Smooth muscle cell (in vitro differentiated cells): Measurements from ENCODE around the gene VAX1. TPM values are rescaled to one million over a fixed set of nuclear protein-coding genes. Genes with fewer than 3 reads are reported as not detected.
"Not testable (repeated sequence)": the region's sequence is repeated elsewhere in the genome, so short reads cannot be mapped to it uniquely, and the experiment has no call there.

Experiments
- DNase-seq: peaks from one replicate; lab custom pipeline; 2025; ENCODE audit not compliant: unreplicated experiment; lab: John Stamatoyannopoulos, UW
- H2AFZ ChIP-seq: fragments of 200-600 bp; sonication (generic); 2 replicates; pipeline ENCODE4 v1.6.0; 2016; ENCODE audit warnings: antibody characterized with exemption, low read depth, mild to moderate bottlenecking
- H3F3A ChIP-seq: fragments of 200-600 bp; sonication (generic); 2 replicates; pipeline ENCODE4 v1.6.0; 2017; ENCODE audit warnings: antibody characterized with exemption, low read depth
- H3K27ac ChIP-seq: fragments of 200-600 bp; sonication (generic); 2 replicates; pipeline ENCODE4 v1.5.1; 2016; ENCODE audit warnings: low read depth, mild to moderate bottlenecking
- H3K27me3 ChIP-seq: fragments of 200-600 bp; sonication (generic); 2 replicates; pipeline ENCODE4 v1.6.1; 2016; ENCODE audit warnings: low read depth, mild to moderate bottlenecking
- H3K36me3 ChIP-seq: fragments of 200-600 bp; sonication (generic); 2 replicates; pipeline ENCODE4 v1.5.1; 2016; ENCODE audit warnings: low read depth
- H3K4me1 ChIP-seq: fragments of 200-600 bp; sonication (generic); 2 replicates; pipeline ENCODE4 v1.5.1; 2016; ENCODE audit warnings: low read depth
- H3K4me2 ChIP-seq: fragments of 200-600 bp; sonication (generic); 2 replicates; pipeline ENCODE4 v1.6.0; 2016; ENCODE audit warnings: mild to moderate bottlenecking
- H3K4me3 ChIP-seq: fragments of 200-600 bp; sonication (generic); 2 replicates; pipeline ENCODE4 v1.5.1; 2016; ENCODE audit warnings: mild to moderate bottlenecking
- H3K79me2 ChIP-seq: fragments of 200-600 bp; sonication (generic); 2 replicates; pipeline ENCODE4 v1.6.0; 2016; ENCODE audit warnings: low read depth, mild to moderate bottlenecking
- H3K9ac ChIP-seq: fragments of 200-600 bp; sonication (generic); 2 replicates; pipeline ENCODE4 v1.6.0; 2016; ENCODE audit warnings: low read depth
- H3K9me3 ChIP-seq: fragments of 200-600 bp; sonication (generic); replicated peaks from 2 replicates; pipeline ENCODE4 v1.5.1; 2016; ENCODE audit warnings: low read depth
- H4K20me1 ChIP-seq: fragments of 200-600 bp; sonication (generic); 2 replicates; pipeline ENCODE4 v1.6.0; 2016; ENCODE audit warnings: low read depth
- WGBS: methylation state at CpG from one replicate; pipeline ENCODE4 v1.1.7; 2016; ENCODE audit warnings: low lambda C conversion rate; 5-methylcytosine and 5-hydroxymethylcytosine counted together
- polyA plus RNA-seq: library from polyadenylated mRNA; unstranded; fragments of >200 nt; fragmentation: Nextera tagmentation; extraction: Ambion mirVana; gene quantifications from 2 replicates; pipeline ENCODE4 v1.2.1, GENCODE V29; 2016
- total RNA-seq: library from RNA; depleted of rRNA; stranded (reverse); fragments of >200 nt; gene quantifications from 2 replicates; pipeline ENCODE4 v1.2.3, GENCODE V29; 2014
- TF ChIP-seq, protein P1 (sequence below): fragments of 200-600 bp; sonication (generic); IDR thresholded peaks from 2 replicates; pipeline ENCODE4 v1.5.1; 2017; ENCODE audit warnings: borderline replicate concordance, mild to moderate bottlenecking, antibody characterized with exemption; ENCODE audit not compliant: insufficient read depth, poor library complexity, severe bottlenecking

Gene VAX1
- total and polyA plus RNA-seq, 2 experiments from 2014 or later, result not detected

DNA sequence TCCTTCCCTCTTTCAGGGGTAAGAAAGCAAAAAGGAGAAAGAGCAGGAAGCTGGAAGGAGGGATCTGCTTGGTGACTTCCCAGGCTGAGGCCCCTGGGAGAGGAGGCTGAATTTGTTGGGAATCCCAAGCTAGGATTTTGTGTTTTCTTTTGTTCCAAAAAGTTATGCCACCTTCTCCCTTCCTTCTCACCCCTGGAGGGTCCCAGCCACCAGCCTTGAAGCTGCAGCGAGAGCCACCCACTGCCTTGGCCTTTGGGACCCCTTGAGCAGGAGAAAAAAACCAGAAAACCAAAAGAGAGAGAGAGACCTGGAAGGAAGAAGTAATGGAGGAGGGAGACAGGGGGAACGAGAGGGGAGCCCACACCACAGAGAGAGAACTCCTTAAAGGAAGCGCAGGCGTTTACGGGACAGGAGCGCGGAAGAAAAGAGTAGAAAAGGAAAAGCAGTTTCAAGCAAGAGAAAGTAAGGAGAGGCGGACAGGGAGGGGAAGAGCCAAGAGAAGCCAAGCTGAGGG lies 7.2 kb downstream of the VAX1 start:
- no peak for DNase-seq
- Histone ChIP-seq H2AFZ (no peak overlapping the region), H3K27ac (no peak overlapping the region), H3K4me2 (peak overlapping the region; percentile 85), H3K9me3 (no peaks in the 10 kb centered on the region), H3K79me2 (no peaks in the 10 kb centered on the region), H3K9ac (no peak overlapping the region), H3K4me1 (peaks cover 38% of the 10 kb centered on the region), H4K20me1 (no peaks in the 10 kb centered on the region), H3K27me3 (peaks cover 90% of the 10 kb centered on the region), H3K4me3 (peak overlapping the region; percentile 32), H3F3A (no peaks in the 10 kb centered on the region), H3K36me3 (no peaks in the 10 kb centered on the region)
- 18% methylated on average over 8 of the region's 8 CpGs for WGBS
- TF ChIP-seq, protein P1, sequence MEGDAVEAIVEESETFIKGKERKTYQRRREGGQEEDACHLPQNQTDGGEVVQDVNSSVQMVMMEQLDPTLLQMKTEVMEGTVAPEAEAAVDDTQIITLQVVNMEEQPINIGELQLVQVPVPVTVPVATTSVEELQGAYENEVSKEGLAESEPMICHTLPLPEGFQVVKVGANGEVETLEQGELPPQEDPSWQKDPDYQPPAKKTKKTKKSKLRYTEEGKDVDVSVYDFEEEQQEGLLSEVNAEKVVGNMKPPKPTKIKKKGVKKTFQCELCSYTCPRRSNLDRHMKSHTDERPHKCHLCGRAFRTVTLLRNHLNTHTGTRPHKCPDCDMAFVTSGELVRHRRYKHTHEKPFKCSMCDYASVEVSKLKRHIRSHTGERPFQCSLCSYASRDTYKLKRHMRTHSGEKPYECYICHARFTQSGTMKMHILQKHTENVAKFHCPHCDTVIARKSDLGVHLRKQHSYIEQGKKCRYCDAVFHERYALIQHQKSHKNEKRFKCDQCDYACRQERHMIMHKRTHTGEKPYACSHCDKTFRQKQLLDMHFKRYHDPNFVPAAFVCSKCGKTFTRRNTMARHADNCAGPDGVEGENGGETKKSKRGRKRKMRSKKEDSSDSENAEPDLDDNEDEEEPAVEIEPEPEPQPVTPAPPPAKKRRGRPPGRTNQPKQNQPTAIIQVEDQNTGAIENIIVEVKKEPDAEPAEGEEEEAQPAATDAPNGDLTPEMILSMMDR, result no peak

DNA sequence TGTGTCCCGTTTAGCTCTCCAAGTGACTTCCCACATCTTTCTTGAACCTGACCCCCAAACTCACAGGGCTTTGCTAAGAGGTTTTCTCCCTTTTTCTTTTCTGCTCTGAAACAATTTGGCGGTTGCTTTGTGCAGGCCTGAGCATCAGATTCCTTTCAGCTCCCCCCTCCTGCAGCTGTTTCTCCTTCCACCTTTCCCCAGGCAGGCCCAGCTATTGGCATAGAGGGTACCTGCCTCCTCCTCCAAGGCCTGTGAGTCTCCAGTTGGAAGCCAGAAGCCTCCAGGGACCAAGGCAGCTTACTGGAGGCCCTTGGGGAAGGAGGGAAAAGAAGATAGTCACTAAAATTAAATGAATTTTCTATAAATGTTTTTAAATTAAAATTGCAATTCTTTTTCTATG lies 7.7 kb downstream of the VAX1 start:
- 47% methylated on average over 2 of the region's 2 CpGs for WGBS
- H3K9me3 ChIP-seq, result no peaks in the 10 kb centered on the region
- H3F3A ChIP-seq, result no peaks in the 10 kb centered on the region
- no peak overlapping the region for H3K4me2 ChIP-seq
- DNase-seq, result no peak
- TF ChIP-seq, protein P1, result no peak
- H3K4me1 ChIP-seq, result peaks cover 38% of the 10 kb centered on the region
- no peak overlapping the region for H2AFZ ChIP-seq
- peaks cover 90% of the 10 kb centered on the region for H3K27me3 ChIP-seq
- H4K20me1 ChIP-seq, result no peaks in the 10 kb centered on the region
- H3K79me2 ChIP-seq, result no peaks in the 10 kb centered on the region
- no peak overlapping the region for H3K4me3 ChIP-seq
- no peak overlapping the region for H3K27ac ChIP-seq
- no peaks in the 10 kb centered on the region for H3K36me3 ChIP-seq
- H3K9ac ChIP-seq, result no peak overlapping the region

DNA sequence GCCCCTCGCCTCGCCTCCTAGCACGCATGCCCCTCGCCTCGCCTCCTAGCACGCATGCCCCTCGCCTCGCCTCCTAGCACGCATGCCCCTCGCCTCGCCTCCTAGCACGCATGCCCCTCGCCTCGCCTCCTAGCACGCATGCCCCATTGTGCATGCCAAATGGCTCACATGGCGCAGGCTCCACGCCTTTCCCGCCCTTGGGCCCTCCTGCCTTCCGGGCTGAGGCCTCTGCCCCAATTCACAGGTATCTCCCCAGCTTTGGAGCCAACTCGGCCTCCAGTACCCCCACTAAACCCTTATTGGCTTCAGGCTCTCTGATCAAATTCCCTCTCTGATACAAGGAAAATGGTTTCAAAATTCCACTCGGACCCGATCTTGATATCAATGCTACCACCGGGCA lies 11.4 kb downstream of the VAX1 start:
- H2AFZ ChIP-seq, H3K9me3 ChIP-seq, DNase-seq, H3K27ac ChIP-seq, H3K4me2 ChIP-seq, H3F3A ChIP-seq, H3K4me1 ChIP-seq, H3K9ac ChIP-seq, H4K20me1 ChIP-seq, H3K36me3 ChIP-seq, H3K79me2 ChIP-seq, H3K4me3 ChIP-seq: not testable (repeated sequence)
- WGBS, result 96% methylated on average over 12 of the region's 23 CpGs
- H3K27me3 ChIP-seq, result peaks cover 64% of the 10 kb centered on the region

DNA sequence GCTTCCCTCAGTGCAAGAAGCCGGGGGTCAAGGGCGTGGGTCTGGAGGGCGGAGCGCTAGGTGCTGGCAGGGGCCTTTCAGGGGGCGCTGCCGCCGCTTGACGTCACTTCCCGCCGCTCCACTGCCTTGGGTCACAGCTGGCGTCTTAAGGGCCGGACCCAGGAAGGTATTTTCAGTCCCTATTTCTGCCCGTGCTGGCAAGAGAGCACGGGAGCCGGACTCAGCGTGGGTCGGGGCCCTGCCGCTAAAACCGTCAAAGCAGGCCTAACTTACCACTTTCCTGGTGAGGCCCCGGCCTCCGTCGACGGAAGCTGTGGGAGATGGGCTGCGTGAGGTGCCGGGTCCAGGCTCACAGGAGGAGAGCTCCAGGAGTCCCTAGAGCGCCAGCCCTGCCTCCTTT lies 12.0 kb downstream of the VAX1 start:
- Histone ChIP-seq H3F3A (no peaks in the 10 kb centered on the region), H3K4me3 (no peak overlapping the region), H3K27ac (no peak overlapping the region)

More for the DNA sequence above, 12.0 kb downstream of the VAX1 start:
- 81% methylated on average over 26 of the region's 26 CpGs for WGBS
- DNase-seq, result no peak
- Histone ChIP-seq H3K4me1 (peaks cover 2% of the 10 kb centered on the region), H3K9ac (no peak overlapping the region), H4K20me1 (no peaks in the 10 kb centered on the region), H3K27me3 (peaks cover 58% of the 10 kb centered on the region), H3K79me2 (no peaks in the 10 kb centered on the region), H3K9me3 (no peaks in the 10 kb centered on the region), H3K36me3 (no peaks in the 10 kb centered on the region), H2AFZ (no peak overlapping the region), H3K4me2 (no peak overlapping the region)
- TF ChIP-seq, protein P1, result no peak
